IPS-20b (cell line): ENCODE measurements around the gene RIMBP2.

Source experiments
- H3K27ac ChIP-seq: one replicate; pipeline ENCODE4 v1.5.1; 2013; ENCODE audit warnings: low read length
- H3K27me3 ChIP-seq: 2 replicates; pipeline ENCODE4 v1.6.1; 2013; ENCODE audit warnings: mild to moderate bottlenecking, low read length, inconsistent platforms; ENCODE audit not compliant: insufficient read depth
- H3K36me3 ChIP-seq: 2 replicates; pipeline ENCODE4 v1.6.1; 2013; ENCODE audit warnings: low read depth, mild to moderate bottlenecking, inconsistent platforms, low read length, moderate library complexity; ENCODE audit not compliant: insufficient read depth
- H3K4me1 ChIP-seq: 2 replicates; pipeline ENCODE4 v1.6.1; 2013; ENCODE audit warnings: mild to moderate bottlenecking, control low read depth, inconsistent platforms, low read length, moderate library complexity; ENCODE audit not compliant: insufficient read depth
- H3K4me3 ChIP-seq: 2 replicates; pipeline ENCODE4 v1.5.1; 2013; ENCODE audit warnings: mild to moderate bottlenecking, low read length, inconsistent platforms
- H3K9ac ChIP-seq: 2 replicates; pipeline ENCODE4 v1.6.1; 2013; ENCODE audit warnings: low read depth, mild to moderate bottlenecking, inconsistent platforms, low read length, moderate library complexity
- H3K9me3 ChIP-seq: 2 replicates; pipeline ENCODE4 v1.6.1; 2013; ENCODE audit warnings: mild to moderate bottlenecking, low read depth, low read length, inconsistent platforms; ENCODE audit not compliant: insufficient read depth

RIMBP2 gene

DNA sequence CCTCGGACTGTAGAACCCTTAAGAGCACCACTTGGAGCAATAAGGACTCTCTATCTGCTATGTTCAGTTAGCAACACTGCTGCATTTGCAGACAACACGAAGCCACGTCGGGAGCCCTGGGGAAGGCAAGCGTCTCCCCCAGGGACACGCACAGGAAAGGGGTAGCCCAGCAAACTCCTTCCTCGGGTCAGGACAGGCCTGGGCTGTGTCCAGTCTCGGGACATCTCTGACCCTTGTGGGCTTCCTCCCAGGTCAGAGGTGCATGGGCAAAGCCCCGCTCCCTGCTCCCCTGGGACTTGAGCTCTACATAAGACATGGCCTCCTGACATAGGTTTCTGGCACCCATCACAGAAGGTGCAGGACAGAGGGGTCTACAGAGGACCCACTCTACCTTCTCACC, 258.9 kb downstream of the RIMBP2 start:
- no peak overlapping the region for H3K27ac ChIP-seq
- H3K9me3 ChIP-seq: no peaks in the 10 kb centered on the region
- no peaks in the 10 kb centered on the region for H3K27me3 ChIP-seq

DNA sequence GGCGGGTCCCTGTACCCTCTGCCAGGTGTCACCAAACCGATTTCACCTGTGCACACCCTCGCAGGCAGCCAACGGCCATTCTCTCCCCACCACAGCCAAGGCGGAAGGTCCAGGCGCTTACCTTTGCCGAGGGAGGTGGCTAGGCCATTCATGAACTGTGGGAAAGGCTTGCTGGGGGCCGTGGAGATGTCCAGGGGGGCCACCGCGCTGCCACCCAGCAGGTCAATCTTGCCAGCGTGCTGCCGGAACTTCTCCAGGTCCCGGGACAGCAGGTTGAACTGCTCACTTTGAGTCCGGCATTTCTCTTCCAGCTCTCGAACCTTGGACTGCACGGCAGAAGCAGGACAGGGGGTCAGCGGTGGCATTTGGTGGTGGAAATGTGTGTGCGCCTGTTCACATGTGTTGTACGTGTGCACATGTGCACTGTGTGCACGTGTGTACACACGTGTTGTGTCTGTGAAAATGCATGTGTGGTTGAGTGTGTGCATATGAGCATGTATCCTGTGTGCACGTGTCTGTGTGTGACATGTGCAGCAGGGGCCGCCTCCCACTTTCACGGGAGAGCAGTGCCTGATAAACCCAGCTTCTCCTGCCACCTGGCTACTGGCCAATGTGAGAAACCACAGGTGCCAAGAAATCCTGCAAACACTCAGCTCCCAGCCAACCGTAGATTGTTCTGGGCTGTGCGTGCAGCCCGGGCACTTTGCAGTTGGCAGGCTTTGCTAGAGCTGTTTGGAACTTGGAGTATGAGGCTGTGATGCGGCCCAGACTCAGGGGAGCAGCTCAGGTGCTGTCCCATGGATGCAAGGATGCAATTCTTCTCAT, 259.5 kb downstream of the RIMBP2 start:
- Histone ChIP-seq H3K27ac (no peak overlapping the region), H3K9ac (no peak overlapping the region), H3K9me3 (no peaks in the 10 kb centered on the region), H3K4me1 (no peaks in the 10 kb centered on the region), H3K27me3 (no peaks in the 10 kb centered on the region), H3K4me3 (no peak overlapping the region), H3K36me3 (no peaks in the 10 kb centered on the region)

More for the DNA sequence above, 258.9 kb downstream of the RIMBP2 start:
- no peak overlapping the region for H3K4me3 ChIP-seq
- H3K4me1 ChIP-seq: no peaks in the 10 kb centered on the region
- H3K9ac ChIP-seq: no peak overlapping the region
- H3K36me3 ChIP-seq: no peaks in the 10 kb centered on the region

DNA sequence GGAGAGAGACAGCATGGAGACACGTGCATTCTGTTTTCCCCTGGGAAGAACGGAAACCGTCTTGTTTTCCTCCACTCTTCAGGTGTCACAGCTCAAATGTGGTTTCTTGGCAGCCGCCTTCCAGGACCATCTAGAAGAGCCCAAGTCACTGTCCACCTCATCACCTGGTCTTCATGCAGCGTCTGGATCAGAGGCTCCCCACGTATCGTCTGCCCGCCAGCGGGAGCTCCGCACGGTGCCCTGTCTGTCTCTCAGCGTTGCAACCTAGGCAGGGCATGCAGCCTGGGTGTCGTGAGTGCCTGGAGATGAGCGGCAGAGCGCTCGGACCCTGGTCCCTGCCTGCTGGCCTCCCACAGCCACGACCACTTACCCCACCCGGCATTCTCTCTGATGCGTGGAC, 260.9 kb downstream of the RIMBP2 start:
- Histone ChIP-seq H3K4me3 (no peak overlapping the region), H3K9ac (no peak overlapping the region), H3K9me3 (no peaks in the 10 kb centered on the region), H3K27me3 (no peaks in the 10 kb centered on the region), H3K4me1 (no peaks in the 10 kb centered on the region), H3K27ac (no peak overlapping the region), H3K36me3 (no peaks in the 10 kb centered on the region)

DNA sequence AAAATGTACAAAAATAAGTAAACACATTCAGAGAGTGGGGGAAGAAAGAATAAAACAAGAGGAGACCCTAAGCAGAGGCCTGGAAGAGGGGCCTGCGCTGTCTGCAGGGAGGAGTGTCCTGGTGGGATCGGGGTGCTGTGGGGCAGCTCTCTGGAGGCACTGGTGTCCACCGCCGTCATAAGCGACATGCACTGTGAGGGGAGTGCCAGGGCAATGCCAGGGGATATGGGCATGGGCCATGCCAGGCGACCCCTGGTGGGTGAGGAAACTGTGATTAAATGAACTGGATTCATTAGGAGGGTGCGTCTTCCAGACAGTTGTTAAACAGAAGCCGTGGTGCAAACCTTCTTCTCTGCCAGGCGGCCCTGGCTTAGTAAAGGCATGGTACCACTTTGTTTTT, 261.8 kb downstream of the RIMBP2 start:
- Histone ChIP-seq H3K4me1 (no peaks in the 10 kb centered on the region), H3K27ac (no peak overlapping the region), H3K27me3 (no peaks in the 10 kb centered on the region), H3K9ac (no peak overlapping the region), H3K4me3 (no peak overlapping the region), H3K9me3 (no peaks in the 10 kb centered on the region), H3K36me3 (no peaks in the 10 kb centered on the region)

DNA sequence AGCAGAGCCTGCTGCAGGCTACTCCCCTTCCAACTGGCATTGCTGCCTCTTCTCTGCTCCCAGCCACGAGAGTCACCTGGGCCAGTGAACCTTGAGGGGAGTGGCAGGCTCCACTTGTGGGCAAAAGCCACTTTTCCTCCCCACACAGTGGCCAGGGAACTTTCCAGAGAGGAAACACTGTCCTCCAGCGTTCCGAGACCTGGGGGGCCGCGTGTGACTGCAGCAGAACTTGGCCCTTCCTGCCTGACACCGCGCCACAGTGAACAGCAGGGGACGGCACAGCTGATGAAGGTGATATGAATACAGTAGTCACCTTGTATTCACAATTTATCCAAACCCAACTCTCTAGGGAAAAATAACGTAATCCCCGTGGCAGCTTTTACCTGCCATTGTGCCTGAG, 263.6 kb downstream of the RIMBP2 start:
- Histone ChIP-seq H3K27me3 (no peaks in the 10 kb centered on the region), H3K36me3 (no peaks in the 10 kb centered on the region)

DNA sequence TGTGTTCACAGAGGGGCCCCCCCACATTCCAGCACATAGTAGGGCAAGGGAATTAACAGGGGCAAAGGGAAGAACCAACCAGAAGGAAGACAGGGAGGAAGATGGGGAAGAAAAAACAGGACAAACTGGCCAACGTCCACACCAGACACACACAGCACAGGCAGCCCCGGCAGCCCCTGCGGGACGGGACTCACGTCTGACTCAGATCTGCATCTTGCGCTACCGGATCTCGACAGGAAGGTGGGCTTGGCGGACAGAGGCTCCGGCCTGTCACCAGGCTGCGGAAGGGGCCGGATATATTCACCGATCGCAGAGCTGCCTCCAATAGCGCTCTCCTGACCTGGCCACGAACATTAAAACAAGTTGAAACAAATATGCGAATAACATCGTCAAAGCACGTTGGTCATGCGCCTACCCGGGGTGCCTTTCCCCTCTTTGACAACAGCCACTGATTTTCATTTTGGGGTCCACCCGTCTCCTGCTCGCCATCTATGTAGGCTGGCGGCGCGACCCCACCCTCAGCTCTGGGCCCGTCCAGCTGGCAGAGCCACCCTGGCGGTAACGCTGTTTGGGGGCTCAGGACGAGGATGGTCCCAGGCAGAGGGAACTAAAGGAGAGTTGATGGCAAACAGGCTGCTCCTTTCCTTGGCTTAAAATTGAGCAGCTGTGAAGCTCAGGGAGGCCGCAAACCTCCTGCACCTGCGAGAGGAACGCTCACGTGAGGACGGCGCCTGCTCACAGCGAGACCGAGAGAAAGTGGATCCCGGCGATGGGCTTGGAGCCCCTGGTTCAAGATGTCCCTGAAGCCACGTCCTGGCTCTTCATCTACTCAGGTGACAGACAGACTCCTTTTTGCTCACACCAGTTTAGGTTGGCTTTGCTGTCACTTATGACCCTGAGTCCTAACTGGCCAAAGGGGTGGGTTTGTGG, 264.8 kb downstream of the RIMBP2 start:
- H3K4me3 ChIP-seq: no peak overlapping the region
- no peak overlapping the region for H3K27ac ChIP-seq
- no peaks in the 10 kb centered on the region for H3K36me3 ChIP-seq
- no peak overlapping the region for H3K9ac ChIP-seq
- H3K9me3 ChIP-seq: no peaks in the 10 kb centered on the region
- no peaks in the 10 kb centered on the region for H3K4me1 ChIP-seq
- no peaks in the 10 kb centered on the region for H3K27me3 ChIP-seq

More for the DNA sequence above, 263.6 kb downstream of the RIMBP2 start:
- H3K9me3 ChIP-seq: no peaks in the 10 kb centered on the region
- H3K27ac ChIP-seq: no peak overlapping the region
- H3K4me3 ChIP-seq: no peak overlapping the region
- no peaks in the 10 kb centered on the region for H3K4me1 ChIP-seq
- no peak overlapping the region for H3K9ac ChIP-seq

DNA sequence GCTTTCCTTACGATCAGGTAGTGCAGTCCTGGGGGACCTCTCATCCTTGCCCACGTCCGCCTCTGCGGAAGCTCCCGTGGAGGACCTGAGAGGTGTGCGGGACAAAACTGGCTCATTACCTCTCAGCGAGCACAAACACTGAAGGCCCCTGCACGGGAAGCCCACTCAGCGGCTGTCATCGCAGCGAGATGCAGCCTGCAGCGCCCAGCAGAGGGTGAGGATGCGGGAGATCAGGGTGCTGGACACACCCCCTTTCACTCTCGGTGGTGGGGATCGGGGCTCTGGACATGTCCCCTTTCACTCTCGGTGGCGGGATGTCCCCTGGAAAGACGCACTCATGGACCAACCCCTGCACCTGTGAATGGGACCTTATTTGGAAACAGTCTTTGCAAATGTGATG, 266.8 kb downstream of the RIMBP2 start:
- no peak overlapping the region for H3K9ac ChIP-seq
- no peaks in the 10 kb centered on the region for H3K36me3 ChIP-seq
- H3K9me3 ChIP-seq: no peaks in the 10 kb centered on the region
- H3K4me3 ChIP-seq: no peak overlapping the region
- H3K27me3 ChIP-seq: no peaks in the 10 kb centered on the region
- H3K4me1 ChIP-seq: no peaks in the 10 kb centered on the region
- H3K27ac ChIP-seq: no peak overlapping the region

DNA sequence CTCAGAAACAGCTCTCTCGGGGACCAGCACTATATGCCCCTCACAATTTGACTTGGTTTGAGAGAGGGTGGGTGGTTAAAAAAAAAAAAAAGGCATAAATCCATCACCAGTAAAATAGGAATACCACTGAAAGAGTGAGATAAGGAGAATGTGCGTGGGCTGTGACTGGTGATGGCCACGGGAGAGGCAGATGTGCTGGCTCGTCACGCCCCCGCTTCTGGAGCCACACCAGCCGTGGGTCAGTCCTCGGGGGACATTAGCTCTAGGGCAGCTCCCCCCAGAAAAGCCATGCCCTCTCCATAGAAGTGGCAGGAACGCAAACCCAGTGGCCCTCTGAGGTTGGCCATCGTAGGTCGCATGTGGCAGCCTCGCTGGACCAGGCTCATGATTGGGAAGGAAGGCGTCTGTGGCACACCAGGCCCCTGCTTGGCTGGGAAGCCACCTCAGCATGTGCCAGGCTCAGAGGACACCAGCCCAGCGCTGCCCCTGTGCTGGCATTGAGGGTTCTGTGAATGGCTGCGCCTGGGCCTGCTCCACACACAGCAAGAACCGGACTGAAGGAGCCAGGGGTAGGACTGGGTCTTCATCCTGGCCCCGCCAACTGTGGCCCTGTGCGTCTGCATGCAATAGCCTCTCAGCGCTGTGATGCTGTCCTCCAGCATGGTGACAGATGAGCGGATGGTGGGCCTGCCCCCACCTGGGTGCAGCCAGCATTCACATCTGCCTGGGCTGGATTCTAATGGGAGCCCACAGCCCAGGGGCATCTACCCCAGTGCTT, 267.9 kb downstream of the RIMBP2 start:
- Histone ChIP-seq H3K4me3 (no peak overlapping the region), H3K36me3 (no peaks in the 10 kb centered on the region), H3K9ac (no peak overlapping the region), H3K27me3 (no peaks in the 10 kb centered on the region), H3K9me3 (no peaks in the 10 kb centered on the region), H3K4me1 (no peaks in the 10 kb centered on the region), H3K27ac (no peak overlapping the region)

DNA sequence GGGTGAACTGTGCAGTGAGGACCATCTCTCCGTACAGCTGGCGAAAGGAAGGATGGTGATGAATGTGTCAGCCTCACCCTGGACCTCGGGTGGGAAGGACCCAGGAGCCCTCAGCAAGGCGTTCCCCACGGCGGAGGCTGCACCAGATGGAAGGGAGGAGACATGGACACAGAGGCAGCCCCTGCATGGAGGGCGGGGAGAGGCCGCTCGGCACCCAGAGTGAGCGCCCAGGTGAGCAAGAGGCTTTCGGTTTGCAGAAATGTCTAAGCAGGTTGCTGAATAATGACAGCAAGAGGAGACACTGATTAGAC, 268.5 kb downstream of the RIMBP2 start:
- Histone ChIP-seq H3K36me3 (no peaks in the 10 kb centered on the region), H3K4me3 (no peak overlapping the region), H3K27me3 (no peaks in the 10 kb centered on the region), H3K27ac (no peak overlapping the region), H3K4me1 (no peaks in the 10 kb centered on the region), H3K9ac (no peak overlapping the region), H3K9me3 (no peaks in the 10 kb centered on the region)

DNA sequence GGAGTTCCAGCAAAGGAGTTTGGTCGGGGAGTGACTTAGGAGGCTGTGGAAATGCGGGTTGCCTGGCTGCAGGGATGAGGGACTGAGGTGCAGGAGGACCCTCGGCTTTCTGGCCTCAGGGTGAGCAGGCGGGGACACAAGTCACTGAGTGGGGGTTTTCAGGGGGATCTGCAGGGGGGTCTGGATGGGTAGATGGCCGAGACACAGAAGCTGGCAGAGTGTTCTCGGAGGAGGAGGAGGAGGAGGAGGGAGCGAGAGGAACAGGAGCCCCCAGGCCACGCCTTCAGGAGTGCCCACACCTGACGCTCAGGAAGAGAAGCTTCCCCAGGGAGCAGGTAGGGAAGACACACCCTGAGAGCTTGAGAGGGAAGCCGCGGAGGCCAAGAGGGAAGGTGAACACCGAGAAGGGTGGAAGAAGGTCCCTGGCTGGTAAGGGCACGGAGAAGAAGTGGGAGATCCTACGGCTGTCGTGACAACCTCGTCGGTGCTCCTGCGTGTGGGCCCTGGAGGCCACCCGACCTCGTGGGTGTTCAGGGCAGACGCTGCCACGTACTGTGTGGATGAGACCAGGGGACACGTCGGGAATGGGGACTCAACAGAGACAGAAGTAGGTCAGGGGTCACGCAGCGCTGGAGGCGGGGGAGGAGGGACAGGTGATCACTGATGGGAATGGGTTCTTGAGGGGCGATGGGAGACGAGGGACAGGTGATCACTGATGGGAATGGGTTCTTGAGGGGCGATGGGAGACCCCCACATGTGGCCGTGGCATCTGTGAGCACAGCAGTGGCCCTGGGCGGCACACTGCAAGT, 269.0 kb downstream of the RIMBP2 start:
- Histone ChIP-seq H3K9me3 (no peaks in the 10 kb centered on the region), H3K4me1 (no peaks in the 10 kb centered on the region), H3K36me3 (no peaks in the 10 kb centered on the region), H3K27me3 (no peaks in the 10 kb centered on the region), H3K9ac (no peak overlapping the region), H3K4me3 (no peak overlapping the region), H3K27ac (no peak overlapping the region)

DNA sequence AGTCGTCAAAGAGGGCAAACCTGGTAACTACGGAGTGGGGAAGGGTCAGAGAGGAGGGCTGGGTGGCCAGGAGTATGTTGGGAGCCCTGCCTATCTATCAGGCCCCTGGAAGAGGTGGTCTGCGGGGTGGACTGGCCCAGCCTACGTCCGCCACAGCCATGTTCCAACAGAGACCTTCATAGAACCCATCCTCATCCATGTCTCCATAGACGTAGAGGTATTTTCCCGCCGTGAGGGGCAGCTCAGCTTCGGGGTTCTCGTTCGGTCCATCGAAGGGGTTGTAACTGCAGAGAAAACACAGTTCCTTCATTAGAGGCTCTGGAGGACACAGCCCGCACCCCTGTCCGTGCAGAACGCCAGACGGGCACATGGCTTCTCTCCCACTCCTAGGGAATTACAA, 271.1 kb downstream of the RIMBP2 start:
- H3K36me3 ChIP-seq: no peaks in the 10 kb centered on the region
- H3K4me1 ChIP-seq: no peaks in the 10 kb centered on the region
- H3K4me3 ChIP-seq: no peak overlapping the region
- H3K27ac ChIP-seq: no peak overlapping the region
- H3K27me3 ChIP-seq: no peaks in the 10 kb centered on the region
- H3K9me3 ChIP-seq: no peaks in the 10 kb centered on the region
- H3K9ac ChIP-seq: no peak overlapping the region
